C4-2B (cell line): ENCODE measurements around the gene OTOG.

Experiments used
- H3K27ac ChIP-seq: fragments of 450-650 bp; 2 replicates; pipeline ENCODE4 v1.5.1; 2017
- ZFX ChIP-seq: fragments of 450-650 bp; IDR thresholded peaks from 2 replicates; pipeline ENCODE4 v1.6.1; 2017
- TF ChIP-seq, protein P1 (sequence below): fragments of 450-650 bp; conservative IDR thresholded peaks from 2 replicates; pipeline ENCODE4 v1.5.1; 2017; ENCODE audit warnings: mild to moderate bottlenecking

OTOG gene

DNA sequence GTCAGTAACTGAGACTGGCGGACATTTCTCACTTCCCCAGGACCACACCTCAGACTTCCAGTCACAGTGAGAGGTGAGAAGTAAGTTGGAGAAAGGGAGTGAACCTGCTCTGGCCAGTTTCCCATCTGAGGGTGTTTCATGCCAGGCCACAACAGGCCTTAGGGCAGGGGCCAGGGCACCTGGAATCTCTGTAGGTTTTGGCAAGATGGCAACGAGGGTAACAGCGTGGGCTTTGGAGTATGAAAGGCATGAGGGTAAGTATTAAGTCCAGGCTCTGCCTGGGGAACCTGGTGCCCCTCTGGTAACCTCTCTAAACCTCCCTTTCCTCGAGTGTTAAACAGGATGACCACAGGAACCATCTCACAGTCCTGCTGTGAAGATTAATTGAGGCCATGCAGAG is 41.9 kb upstream of the OTOG start:
- TF ChIP-seq, protein P1, sequence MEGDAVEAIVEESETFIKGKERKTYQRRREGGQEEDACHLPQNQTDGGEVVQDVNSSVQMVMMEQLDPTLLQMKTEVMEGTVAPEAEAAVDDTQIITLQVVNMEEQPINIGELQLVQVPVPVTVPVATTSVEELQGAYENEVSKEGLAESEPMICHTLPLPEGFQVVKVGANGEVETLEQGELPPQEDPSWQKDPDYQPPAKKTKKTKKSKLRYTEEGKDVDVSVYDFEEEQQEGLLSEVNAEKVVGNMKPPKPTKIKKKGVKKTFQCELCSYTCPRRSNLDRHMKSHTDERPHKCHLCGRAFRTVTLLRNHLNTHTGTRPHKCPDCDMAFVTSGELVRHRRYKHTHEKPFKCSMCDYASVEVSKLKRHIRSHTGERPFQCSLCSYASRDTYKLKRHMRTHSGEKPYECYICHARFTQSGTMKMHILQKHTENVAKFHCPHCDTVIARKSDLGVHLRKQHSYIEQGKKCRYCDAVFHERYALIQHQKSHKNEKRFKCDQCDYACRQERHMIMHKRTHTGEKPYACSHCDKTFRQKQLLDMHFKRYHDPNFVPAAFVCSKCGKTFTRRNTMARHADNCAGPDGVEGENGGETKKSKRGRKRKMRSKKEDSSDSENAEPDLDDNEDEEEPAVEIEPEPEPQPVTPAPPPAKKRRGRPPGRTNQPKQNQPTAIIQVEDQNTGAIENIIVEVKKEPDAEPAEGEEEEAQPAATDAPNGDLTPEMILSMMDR: no peak
- TF ChIP-seq ZFX: no peak
- no peak overlapping the region for H3K27ac ChIP-seq

DNA sequence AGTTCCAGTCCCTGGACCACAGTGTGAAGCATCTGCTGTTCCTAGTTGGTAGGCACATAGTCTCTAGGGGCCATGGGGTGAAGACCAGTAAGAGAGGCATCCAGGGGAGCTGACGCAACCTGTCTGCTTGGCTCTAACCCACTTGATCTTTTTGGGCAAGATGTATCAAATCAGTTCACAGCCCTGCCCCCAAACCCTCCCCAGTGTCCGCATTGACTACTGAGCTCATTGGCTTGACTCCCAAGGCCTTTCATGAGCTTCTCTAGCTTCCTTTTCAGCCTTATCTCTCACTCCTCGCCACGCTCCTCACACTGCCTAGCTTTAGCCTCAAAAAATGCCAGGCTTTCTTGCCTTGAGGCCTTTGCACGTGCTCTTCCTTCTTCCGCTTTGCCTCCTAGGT is 40.7 kb upstream of the OTOG start:
- TF ChIP-seq ZFX: no peak
- TF ChIP-seq, protein P1: no peak
- no peak overlapping the region for H3K27ac ChIP-seq

DNA sequence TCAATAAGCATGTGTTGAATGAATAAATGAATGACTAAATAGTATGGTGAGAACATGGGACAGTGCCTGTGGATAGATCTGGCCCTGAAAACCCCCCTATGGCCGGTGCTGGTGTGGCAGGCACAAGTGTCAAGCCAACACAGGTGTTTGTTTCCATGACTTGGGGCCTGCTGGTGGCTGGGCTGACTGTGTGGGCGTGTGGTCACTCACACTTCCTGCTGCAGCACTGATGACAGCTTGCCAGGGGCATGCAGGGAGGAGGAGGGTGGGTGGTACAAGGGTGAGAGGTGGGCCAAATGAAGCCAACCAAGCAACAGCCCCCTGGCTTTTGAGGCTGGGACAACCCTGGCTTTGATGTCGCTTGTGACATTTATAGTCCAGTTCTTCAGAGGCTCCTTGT is 40.1 kb upstream of the OTOG start:
- TF ChIP-seq ZFX: no peak
- TF ChIP-seq, protein P1: no peak
- no peak overlapping the region for H3K27ac ChIP-seq

DNA sequence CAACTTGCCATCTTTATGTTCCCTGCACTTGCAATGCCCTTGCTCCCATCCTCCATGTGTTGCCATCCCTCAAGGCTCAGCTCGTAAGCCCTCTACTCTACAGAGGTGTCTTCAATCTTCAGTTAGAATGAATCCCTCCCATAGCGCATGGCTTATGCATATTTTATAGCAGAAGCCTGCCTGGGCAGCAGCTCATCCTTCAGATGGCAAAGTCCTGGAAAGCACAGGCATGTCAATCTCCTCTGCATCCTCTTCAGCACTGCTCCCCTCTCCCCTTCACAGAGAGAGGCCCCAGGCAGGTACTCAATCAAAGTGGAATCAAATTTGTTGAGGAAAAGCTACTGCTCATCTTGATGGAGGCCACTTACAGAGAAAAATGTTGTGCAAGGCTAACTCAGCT is 39.3 kb upstream of the OTOG start:
- TF ChIP-seq, protein P1: no peak
- TF ChIP-seq ZFX: no peak
- no peak overlapping the region for H3K27ac ChIP-seq

DNA sequence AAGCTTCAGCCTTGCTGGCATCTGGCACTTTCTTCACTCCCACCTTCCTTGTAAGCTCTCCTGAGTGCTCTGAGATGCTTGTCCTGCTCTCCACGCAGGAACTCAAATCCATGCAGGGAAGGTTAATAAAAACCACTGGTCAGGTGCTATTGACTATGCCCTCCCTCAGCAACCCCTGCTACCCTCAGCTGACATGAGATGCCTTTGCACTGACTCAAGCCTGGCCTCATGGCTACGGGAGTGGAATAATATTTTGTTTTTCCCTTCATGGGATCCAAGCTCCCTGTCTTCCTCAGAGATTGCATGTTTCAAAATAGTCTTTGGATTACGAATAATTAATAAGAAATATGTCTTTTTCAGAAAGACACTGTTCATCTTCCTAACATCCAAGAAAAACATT is 38.8 kb upstream of the OTOG start:
- TF ChIP-seq, protein P1: no peak
- TF ChIP-seq ZFX: no peak
- H3K27ac ChIP-seq: no peak overlapping the region

- no peak for TF ChIP-seq ZFX
- TF ChIP-seq, protein P1: no peak
- H3K27ac ChIP-seq: no peak overlapping the region
These were observed 38.3 kb upstream of the OTOG start for GRCh38 chr11:17508791-17509190.

DNA sequence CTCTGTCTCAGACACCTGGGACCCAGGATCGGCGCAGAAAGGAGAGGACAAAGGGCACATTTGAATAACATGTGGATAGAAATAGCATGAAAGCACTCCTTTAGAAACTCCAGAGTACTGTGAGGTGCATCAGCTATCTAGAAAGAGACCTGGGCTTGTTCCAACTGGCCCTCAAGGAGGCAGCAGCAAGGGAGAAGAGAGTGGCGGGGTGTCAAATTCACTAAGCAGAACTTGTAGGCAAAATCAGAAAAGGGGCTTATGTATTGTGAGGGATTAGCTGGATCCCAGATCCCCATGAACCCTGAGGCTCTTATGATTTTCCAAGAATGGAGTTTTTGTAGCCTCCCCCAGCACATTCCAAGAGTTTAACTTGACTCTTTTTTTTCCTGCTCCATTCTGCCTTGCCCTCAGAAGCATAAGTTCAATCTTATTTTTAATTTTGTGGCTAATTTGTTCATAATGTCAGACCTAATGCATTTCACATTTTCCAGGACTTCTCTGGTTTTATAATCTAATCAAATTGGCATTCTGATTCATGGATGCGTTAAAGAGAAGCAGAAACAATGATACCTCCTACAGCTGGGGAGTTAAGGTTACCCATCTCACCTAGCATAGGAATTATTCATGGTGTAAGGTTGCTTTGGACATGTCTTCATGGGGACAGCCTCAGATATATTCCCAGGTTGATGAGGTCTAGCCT is 36.4 kb upstream of the OTOG start:
- H3K27ac ChIP-seq: no peak overlapping the region
- TF ChIP-seq, protein P1: no peak
- no peak for TF ChIP-seq ZFX
